HAP-1 (cell line): ENCODE measurements around the gene FSHR.

Source experiments
- DNase-seq, 2 experiments: peaks; one replicate each; pipeline ENCODE4 v3.0.0-alpha.2; 2016 to 2020; ENCODE audit warnings: low spot score in 2 of 2
- H3K27me3 ChIP-seq: fragments of 250-450 bp; sonication (Bioruptor Pico); 2 replicates; pipeline ENCODE4 v1.5.1; 2020; ENCODE audit warnings: low read depth, mild to moderate bottlenecking, moderate library complexity
- H3K36me3 ChIP-seq: fragments of 250-450 bp; sonication (Bioruptor Pico); replicated peaks from 2 replicates; pipeline ENCODE4 v1.5.1; 2020; ENCODE audit warnings: mild to moderate bottlenecking
- H3K4me1 ChIP-seq: fragments of 250-450 bp; sonication (Bioruptor Pico); 2 replicates; pipeline ENCODE4 v1.5.1; 2020; ENCODE audit warnings: mild to moderate bottlenecking
- H3K4me3 ChIP-seq: fragments of 250-450 bp; sonication (Bioruptor Pico); 2 replicates; pipeline ENCODE4 v1.5.1; 2020; ENCODE audit warnings: mild to moderate bottlenecking, moderate library complexity
- H3K9me3 ChIP-seq: fragments of 250-450 bp; sonication (Bioruptor Pico); 2 replicates; pipeline ENCODE4 v1.5.1; 2020; ENCODE audit warnings: mild to moderate bottlenecking, moderate library complexity
- in situ Hi-C: fragments of 300-500 bp; cut with MboI; formaldehyde crosslinking; loops from 3 replicates; pipeline ENCODE4 v1.14.3; 2020; ENCODE audit warnings: low sequenced_read_pairs, inconsistent platforms, mixed read lengths

The FSHR gene

DNA sequence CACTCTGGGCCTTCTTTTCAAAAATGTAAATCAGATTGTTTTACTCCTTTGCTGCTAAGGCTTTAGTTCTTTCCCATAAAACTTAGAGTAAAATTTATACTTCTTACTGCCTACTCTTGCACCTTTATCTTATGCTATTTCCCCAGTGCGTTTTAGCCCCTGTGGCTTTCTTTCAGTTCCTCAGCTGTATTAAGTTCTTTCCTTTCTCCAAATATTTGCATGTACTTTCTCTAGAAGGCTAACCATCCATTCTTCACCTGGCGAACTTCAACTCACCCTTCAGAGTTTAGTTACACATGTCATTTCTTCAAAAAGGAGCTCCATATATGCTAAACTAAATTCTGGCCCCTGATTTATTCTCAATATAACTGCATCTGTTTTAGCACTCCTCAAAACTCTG, 160.7 kb downstream of the FSHR start:
- no peaks in the 10 kb centered on the region for H3K4me1 ChIP-seq
- no peaks in the 10 kb centered on the region for H3K36me3 ChIP-seq
- no peak overlapping the region for H3K4me3 ChIP-seq
- no peak for DNase-seq
- no peaks in the 10 kb centered on the region for H3K9me3 ChIP-seq
- H3K27me3 ChIP-seq, result no peaks in the 10 kb centered on the region
- in situ Hi-C loops, result no loop called here

DNA sequence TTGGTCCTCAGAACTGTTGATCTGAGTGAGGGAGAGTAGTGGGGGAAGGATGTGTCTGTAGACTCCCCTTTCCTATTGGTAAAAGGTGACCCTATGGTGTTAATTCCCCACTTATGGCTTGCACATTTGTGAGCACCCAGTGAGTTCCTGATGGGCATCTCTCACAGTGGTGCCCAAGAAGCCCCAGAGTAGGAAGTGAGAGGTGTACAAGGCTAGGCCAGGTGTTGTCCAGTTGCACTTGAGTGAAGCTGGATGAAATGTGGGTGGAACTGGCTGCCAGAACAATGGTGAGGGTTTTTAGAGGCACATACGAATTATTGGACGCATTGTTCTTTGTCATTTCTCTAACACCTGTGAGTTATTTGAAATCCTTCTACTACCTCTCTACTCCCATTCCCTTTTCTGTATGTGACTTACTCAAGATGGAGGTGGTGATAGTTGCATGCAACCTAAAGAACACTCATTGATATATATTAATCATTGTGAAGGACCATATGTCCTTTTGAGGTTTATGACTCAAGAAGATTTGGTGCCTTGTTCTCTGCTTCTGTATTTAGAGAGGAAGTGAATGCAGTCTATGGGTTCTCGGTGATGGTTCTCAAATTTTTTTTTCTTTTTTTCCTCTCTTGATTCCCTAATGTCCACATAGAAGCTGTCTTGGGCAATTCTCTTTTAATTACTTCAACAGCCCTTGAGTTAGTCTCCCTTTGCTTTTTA, 162.7 kb downstream of the FSHR start:
- no peaks in the 10 kb centered on the region for H3K27me3 ChIP-seq
- H3K36me3 ChIP-seq, result no peaks in the 10 kb centered on the region
- no peak for DNase-seq
- no peaks in the 10 kb centered on the region for H3K4me1 ChIP-seq
- H3K4me3 ChIP-seq, result no peak overlapping the region
- in situ Hi-C loops, result no loop called here
- H3K9me3 ChIP-seq, result no peaks in the 10 kb centered on the region

DNA sequence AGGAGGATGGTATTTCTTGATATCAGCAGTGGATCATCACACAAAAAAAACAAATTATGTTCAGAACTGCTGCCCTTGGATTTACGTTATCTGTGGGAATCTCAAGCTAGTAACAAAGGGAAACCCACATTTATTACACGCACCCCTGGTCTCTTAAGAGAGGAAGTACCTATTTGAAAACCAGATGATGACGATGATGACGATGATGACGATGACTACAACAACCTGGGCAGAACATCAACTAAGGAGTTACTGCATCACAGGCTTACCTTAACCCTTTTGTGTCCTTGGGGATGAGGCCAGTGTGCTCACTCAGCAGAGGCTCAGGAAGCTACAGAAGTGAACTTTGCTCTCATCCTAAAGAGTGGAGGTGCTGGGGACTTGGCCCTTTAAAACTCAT, 169.4 kb downstream of the FSHR start:
- no peak overlapping the region for H3K4me3 ChIP-seq
- in situ Hi-C loops, result no loop called here
- no peak for DNase-seq
- no peaks in the 10 kb centered on the region for H3K27me3 ChIP-seq
- H3K36me3 ChIP-seq, result no peaks in the 10 kb centered on the region
- H3K4me1 ChIP-seq, result peaks cover 16% of the 10 kb centered on the region
- no peaks in the 10 kb centered on the region for H3K9me3 ChIP-seq

DNA sequence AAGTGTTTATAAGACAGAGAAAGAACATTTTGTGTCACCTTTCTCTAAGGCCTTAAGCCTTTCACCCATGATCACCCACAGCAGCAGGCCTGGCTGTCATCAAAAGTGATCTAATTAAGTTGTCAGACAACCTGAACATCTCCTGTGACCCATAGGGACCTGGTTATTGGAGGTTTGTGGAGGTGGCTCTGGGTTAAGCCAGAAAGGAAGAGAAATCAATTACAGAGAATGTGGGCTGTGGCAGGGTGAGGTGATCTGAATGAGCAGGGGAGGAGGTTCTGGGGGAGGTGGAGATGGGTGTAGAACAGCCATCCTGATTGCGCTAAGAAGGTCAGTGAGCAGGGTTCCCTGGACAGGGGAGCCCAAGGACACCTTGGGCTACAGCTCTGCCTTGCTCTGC, 170.8 kb downstream of the FSHR start:
- H3K4me3 ChIP-seq, result no peak overlapping the region
- in situ Hi-C loops, result no loop called here
- H3K9me3 ChIP-seq, result no peaks in the 10 kb centered on the region
- H3K27me3 ChIP-seq, result no peaks in the 10 kb centered on the region
- H3K36me3 ChIP-seq, result no peaks in the 10 kb centered on the region
- H3K4me1 ChIP-seq, result peaks cover 16% of the 10 kb centered on the region
- DNase-seq, result peak in 1 of 2 experiments; percentile 52

DNA sequence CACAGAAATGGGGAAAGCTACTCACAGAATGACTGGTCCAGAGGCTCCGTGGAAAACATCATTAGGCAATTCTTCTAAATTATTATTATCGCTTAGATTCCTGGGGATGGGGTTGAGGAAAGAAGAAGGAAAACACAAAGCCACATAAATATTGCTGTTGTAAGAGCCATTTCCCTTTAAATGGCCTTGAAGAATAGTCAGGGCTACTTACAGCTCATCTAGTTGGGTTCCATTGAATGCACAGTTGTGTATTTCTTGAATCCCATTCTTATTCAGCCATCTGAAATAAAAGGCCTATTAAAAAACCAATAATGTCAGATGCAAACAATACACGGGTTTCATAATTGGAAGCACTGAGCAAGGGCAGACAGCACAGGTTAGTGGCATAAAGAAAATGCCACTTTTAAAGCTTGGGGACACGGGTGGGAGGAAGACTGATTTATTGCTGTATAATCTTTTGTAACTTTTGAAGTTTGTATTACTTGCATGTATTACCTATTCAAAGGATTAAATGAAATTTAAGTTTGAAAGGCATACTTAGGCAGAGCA, 171.4 kb downstream of the FSHR start:
- H3K36me3 ChIP-seq, result no peaks in the 10 kb centered on the region
- peaks cover 16% of the 10 kb centered on the region for H3K4me1 ChIP-seq
- H3K9me3 ChIP-seq, result no peaks in the 10 kb centered on the region
- H3K27me3 ChIP-seq, result no peaks in the 10 kb centered on the region
- in situ Hi-C loops, result no loop called here
- DNase-seq, result peak; percentile 64 to 97
- H3K4me3 ChIP-seq, result no peak overlapping the region

DNA sequence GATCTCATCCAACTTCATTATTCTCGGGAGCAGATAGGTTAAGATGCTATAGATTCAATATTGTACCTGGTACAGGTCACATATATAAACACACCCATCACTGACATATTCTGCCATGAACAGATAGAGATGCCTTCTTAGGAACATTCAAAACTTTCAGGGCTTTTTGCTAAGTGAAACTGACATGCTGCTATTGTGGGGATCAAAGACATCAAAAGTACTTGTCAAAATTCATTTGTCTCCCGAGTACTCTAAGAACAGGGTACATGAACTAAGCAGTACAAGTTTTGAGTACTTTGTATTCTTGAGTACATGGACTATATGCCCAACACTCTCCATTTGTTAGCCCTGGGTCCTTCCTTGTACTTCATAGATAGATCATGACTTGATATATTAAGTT, 173.5 kb downstream of the FSHR start:
- Histone ChIP-seq H3K4me3 (no peak overlapping the region), H3K27me3 (no peaks in the 10 kb centered on the region), H3K9me3 (no peaks in the 10 kb centered on the region), H3K4me1 (peaks cover 16% of the 10 kb centered on the region), H3K36me3 (no peaks in the 10 kb centered on the region)
- in situ Hi-C loops, result no loop called here
- no peak for DNase-seq

DNA sequence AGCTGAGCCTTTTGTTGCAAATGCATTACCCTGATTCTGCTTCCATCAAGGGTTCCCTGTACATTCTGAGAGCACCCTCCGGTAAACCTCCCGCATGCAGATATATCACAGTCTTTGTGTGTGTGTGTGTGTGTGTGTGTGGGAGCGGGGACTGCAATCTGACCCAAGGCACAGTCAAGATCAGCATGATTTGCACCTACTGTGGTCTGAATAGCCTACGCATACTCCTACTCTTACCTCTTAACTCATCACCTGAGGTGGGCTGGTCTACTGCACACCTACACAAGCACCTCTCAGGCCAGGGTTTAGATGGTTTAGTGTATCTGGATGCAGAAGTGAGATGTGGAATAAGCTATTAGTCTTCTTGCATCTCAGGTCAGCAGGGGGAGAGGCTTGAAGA, 174.6 kb downstream of the FSHR start:
- Histone ChIP-seq H3K27me3 (no peaks in the 10 kb centered on the region), H3K4me3 (no peak overlapping the region), H3K36me3 (no peaks in the 10 kb centered on the region), H3K9me3 (no peaks in the 10 kb centered on the region), H3K4me1 (peaks cover 16% of the 10 kb centered on the region)
- in situ Hi-C loops, result no loop called here
- no peak for DNase-seq

DNA sequence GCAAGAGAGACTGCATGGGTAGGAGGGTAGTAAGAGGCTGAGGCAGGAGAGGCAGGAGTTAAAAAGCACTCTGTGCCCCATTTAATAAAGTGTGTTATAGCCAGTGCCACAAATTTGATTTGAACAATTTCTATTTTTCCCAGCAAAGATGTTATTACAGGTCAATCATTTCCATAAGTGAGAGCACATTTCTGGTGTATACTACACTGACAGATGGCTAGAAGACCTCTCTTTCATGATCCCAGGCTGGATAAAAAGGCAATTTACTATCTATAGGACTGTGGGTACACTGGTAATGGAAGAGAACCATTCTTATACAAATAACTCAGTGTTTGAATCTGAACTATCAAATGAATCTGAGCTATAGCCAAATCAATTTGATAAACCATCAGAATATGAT, 176.2 kb downstream of the FSHR start:
- DNase-seq, result no peak
- no peaks in the 10 kb centered on the region for H3K27me3 ChIP-seq
- no peaks in the 10 kb centered on the region for H3K9me3 ChIP-seq
- H3K4me3 ChIP-seq, result no peak overlapping the region
- peaks cover 6% of the 10 kb centered on the region for H3K4me1 ChIP-seq
- H3K36me3 ChIP-seq, result no peaks in the 10 kb centered on the region
- in situ Hi-C loops, result no loop called here

DNA sequence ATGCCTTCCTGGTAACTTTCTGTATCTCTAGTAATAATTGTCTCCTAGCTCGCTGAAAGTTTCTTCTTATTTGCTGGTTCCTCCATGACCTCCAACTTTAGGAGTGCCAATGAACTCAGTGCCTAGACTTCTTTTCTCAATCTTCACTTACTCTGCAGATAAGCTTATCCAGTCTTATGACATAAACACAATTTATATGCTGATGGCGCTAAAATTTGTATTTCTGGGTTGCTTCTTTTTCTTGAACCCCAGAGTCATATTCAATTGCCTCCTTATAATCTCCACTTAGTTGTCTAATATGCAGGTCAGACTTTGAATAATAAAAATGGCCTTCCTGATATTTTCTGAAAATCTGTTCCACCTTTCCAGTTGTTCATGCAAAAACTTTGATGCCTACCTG, 182.5 kb downstream of the FSHR start:
- Histone ChIP-seq H3K36me3 (no peaks in the 10 kb centered on the region), H3K27me3 (no peaks in the 10 kb centered on the region), H3K4me3 (no peak overlapping the region), H3K4me1 (no peaks in the 10 kb centered on the region), H3K9me3 (no peaks in the 10 kb centered on the region)
- no peak for DNase-seq
- in situ Hi-C loops, result no loop called here

DNA sequence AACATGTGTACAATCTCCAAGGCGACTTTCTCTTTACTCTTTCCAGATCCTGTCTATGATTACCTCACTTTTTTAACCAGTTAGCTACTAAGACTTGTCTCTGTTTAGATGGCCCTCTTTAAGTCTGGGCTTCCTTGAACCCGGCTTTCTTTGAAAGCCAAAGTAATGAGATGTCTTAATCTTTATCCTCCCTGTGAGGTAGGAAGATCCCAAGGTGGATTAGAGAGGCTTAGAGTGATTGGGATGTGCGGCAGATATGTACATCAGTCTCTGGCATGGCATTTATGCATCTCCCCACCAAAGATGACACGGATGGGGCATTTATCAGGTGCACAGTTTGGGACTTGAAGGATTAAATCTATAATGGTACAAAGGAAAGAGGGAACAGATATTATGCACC, 186.3 kb downstream of the FSHR start:
- H3K9me3 ChIP-seq, result no peaks in the 10 kb centered on the region
- no peaks in the 10 kb centered on the region for H3K36me3 ChIP-seq
- no peak overlapping the region for H3K4me3 ChIP-seq
- DNase-seq, result no peak
- H3K27me3 ChIP-seq, result no peaks in the 10 kb centered on the region
- in situ Hi-C loops, result no loop called here
- H3K4me1 ChIP-seq, result no peaks in the 10 kb centered on the region

DNA sequence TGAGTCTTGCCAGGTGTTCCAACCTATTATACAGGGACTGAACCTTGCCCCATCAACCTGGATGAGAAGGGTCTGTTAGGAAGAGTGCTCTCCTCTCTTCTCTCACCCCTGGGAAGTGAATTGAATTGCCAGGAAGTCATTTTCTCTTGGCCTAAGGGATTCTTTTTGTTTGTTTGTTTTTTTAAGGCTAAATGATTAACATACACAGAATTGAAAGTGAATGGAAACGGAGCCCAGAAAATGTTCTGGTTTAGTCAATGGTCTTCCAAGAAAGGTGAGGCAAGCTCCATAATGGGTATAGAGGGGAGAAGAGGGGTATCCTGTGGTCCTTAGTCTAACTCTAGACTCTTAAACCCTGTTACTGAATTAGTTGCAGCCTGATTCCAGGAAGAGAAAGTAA, 189.1 kb downstream of the FSHR start:
- in situ Hi-C loops, result no loop called here
- Histone ChIP-seq H3K9me3 (no peaks in the 10 kb centered on the region), H3K4me3 (no peak overlapping the region), H3K27me3 (no peaks in the 10 kb centered on the region), H3K36me3 (no peaks in the 10 kb centered on the region), H3K4me1 (no peaks in the 10 kb centered on the region)
- DNase-seq, result no peak

DNA sequence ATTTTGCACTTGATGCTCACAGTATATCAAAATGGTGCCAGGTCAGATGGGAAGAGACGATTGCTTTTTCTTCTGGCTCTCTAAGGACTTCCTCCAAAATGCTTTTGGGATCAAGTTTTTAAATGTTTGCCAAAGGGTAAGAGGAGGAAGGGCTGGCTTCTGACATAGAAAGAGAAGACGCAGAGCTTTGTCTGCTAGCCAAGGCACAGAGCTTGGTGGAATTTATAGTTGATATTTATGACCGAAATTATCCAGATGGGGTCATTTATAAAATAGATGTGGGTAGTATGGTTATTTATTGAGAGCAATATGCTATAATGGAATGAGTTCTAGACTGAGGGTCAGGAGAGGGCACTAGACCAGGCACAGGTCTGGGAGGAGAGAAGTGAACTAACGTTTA, 193.3 kb downstream of the FSHR start:
- DNase-seq, result no peak
- no peaks in the 10 kb centered on the region for H3K36me3 ChIP-seq
- H3K4me3 ChIP-seq, result no peak overlapping the region
- no peaks in the 10 kb centered on the region for H3K4me1 ChIP-seq
- no peaks in the 10 kb centered on the region for H3K9me3 ChIP-seq
- in situ Hi-C loops, result no loop called here
- H3K27me3 ChIP-seq, result no peaks in the 10 kb centered on the region

DNA sequence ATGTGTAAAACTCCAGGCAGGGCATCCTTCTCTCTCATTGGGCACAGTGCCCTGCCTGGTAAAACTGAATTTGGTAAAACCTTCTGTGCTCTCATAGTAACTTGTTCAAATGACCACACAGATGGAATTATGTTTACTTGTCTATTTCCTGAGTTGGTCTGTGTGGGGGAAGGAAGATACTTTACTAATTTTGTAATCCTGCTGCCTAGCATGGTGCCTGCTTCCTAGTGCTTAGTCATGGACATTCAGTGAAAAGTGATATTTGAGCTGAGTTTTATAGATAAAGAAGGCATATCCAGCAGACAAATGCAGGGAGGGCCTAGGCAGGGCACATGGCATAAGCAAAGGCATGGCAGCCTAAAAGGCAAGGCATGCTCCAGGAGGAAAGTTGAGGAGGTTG, 199.4 kb downstream of the FSHR start:
- no peaks in the 10 kb centered on the region for H3K27me3 ChIP-seq
- no peak for DNase-seq
- in situ Hi-C loops, result no loop called here
- H3K4me3 ChIP-seq, result no peak overlapping the region
- no peaks in the 10 kb centered on the region for H3K9me3 ChIP-seq
- H3K36me3 ChIP-seq, result no peaks in the 10 kb centered on the region
- no peaks in the 10 kb centered on the region for H3K4me1 ChIP-seq

DNA sequence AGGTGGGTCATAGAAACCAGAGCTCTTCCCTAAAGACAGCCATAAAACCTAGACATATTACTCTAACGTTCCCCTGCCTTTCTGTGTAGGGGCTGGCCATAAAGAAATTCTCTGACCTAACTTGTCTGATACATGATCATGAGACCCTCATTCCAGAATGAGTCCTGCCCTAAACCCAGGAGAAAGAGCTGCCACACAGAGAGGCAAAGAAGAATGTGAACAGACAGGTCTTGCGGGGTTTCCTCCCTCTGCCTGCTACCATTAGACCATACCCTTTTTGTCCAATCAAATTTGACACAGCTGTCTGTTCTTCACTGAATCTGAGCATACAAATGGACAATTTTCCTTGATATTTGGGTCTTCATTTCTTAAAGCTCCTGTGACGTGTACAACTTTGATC, 200.0 kb downstream of the FSHR start:
- Histone ChIP-seq H3K9me3 (no peaks in the 10 kb centered on the region), H3K27me3 (no peaks in the 10 kb centered on the region), H3K4me3 (no peak overlapping the region), H3K36me3 (no peaks in the 10 kb centered on the region), H3K4me1 (no peaks in the 10 kb centered on the region)
- DNase-seq, result no peak
- in situ Hi-C loops, result no loop called here

DNA sequence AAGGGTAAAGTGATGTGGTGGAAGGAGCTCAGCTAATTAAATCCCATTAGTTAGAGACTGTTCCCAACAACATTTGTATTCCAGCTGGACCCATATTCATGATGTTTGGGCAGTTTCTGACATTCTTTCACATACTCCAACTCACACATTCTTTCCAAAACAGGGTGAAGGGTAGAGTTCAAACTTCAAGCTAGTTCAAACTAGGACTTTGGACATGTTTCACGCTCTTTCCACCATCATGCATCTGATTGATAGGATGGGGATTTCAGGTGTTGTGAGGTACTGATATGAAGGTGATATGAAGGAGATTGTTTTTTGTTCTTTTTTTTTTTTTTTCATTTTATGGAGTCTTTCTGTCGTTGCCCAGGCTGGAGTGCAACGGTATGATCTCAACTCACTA, 201.7 kb downstream of the FSHR start:
- DNase-seq, result no peak
- in situ Hi-C loops, result no loop called here
- no peaks in the 10 kb centered on the region for H3K36me3 ChIP-seq
- no peaks in the 10 kb centered on the region for H3K27me3 ChIP-seq
- H3K4me1 ChIP-seq, result no peaks in the 10 kb centered on the region
- H3K9me3 ChIP-seq, result no peaks in the 10 kb centered on the region
- no peak overlapping the region for H3K4me3 ChIP-seq
